Adrenal gland (tissue), 5 donors: Measurements from ENCODE around the gene PRPF6.

Experiments used
- POLR2A ChIP-seq, 2 donors: fragments of 450-650 bp; IDR thresholded peaks; one replicate each; pipeline ENCODE4 v1.6.1; 2017; ENCODE audit warnings: antibody characterized with exemption in 2 of 2, mild to moderate bottlenecking in 2 of 2, moderate library complexity in 1 of 2
- TF ChIP-seq, protein P1 (sequence below), 6 experiments: fragments of 450-650 bp in 4 of 6; fragments of 200-600 bp in 2 of 6; sonication (generic) in 1 of 6; IDR thresholded peaks; 1 replicate in 5 of 6; 2 replicates in 1 of 6; pipeline versions ENCODE4 v1.5.1 to v1.8.0; 2016 to 2021; ENCODE audit warnings: antibody characterized with exemption in 6 of 6, mild to moderate bottlenecking in 2 of 6, moderate library complexity in 1 of 6
- donor health status: DM: no; HTN: no; CAD: no.

DNA sequence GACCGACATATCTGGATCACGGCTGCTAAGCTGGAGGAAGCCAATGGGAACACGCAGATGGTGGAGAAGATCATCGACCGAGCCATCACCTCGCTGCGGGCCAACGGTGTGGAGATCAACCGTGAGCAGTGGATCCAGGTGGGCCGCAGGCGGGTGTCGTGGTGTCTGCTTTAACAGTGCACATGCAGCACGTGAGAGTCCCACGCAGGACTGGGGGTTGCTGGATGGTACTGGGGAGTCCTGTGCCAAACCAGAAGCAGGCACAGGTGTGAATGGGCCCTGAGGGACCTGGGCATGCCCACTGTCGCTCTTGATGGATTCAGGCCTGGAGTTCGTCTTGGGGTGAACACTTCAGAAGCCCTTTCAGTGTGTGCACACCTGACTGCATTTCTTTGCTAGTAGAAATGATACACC, 30.4 kb downstream of the PRPF6 start:
- no peak for TF ChIP-seq POLR2A (IDR thresholded peaks at IDR 0.05)
- TF ChIP-seq, protein P1, sequence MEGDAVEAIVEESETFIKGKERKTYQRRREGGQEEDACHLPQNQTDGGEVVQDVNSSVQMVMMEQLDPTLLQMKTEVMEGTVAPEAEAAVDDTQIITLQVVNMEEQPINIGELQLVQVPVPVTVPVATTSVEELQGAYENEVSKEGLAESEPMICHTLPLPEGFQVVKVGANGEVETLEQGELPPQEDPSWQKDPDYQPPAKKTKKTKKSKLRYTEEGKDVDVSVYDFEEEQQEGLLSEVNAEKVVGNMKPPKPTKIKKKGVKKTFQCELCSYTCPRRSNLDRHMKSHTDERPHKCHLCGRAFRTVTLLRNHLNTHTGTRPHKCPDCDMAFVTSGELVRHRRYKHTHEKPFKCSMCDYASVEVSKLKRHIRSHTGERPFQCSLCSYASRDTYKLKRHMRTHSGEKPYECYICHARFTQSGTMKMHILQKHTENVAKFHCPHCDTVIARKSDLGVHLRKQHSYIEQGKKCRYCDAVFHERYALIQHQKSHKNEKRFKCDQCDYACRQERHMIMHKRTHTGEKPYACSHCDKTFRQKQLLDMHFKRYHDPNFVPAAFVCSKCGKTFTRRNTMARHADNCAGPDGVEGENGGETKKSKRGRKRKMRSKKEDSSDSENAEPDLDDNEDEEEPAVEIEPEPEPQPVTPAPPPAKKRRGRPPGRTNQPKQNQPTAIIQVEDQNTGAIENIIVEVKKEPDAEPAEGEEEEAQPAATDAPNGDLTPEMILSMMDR (IDR thresholded peaks at IDR 0.05) = no peak
